Activated effector memory CD4-positive, alpha-beta T cell treated with Interleukin-2 at 50 U/mL for 16 hours (primary cell): ENCODE data around the gene EYS.

Experiments
- DNase-seq: peaks from one replicate; pipeline ENCODE4 v3.0.0-alpha.2; 2020

The EYS gene

DNA sequence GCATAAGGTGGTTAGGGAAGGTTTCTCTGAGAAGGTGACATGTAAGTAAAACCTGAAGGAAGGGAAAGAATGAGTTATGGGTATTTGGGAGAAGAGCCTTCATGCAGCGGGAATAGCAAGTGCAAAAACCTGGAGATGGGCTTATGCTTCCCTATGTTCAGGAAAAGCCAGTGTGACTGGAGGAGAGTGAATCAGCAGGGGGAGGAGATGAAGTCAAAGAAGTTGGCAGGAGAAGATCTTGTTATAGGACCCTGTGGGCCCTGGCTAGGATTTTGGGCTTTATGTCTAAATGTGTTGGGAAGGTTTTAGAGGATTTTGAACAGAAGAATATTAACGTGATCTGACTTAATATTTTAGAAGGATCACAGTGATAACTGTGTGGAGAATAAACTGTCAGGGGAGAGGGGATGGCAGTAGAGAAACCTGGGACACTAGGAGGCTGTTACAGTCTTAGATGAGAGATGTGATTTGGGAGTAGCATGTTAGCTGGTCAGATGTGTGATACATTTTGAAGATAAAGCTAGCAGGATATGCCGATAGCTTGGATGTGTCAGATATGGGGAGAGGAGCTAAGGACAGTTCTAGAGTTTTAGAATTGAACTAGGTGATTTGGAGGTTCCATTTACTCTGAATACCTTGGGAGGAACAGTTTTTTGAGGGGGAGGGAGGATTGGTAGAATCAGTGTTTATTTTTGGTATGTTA is 2030.5 kb downstream of the EYS start:
- DNase-seq, result no peak

DNA sequence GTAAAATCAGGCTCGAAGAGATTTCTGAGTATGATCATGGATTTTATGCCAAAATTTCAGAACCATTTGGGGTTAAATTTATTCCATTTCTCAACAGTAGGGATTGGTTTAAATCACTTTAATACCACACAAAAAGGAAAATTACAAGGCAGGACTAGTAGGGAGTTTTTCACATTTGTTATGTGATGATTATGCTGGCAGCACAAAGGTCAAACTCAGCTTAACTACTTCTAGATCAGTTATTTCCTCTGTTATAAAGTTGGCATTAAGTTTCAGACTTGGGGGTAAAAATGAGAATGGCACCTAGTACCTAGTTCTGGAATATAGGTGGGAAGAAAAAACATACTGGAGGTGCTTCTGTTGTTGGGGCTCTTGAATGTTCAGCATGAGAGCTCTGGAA is 2031.9 kb downstream of the EYS start:
- no peak for DNase-seq

DNA sequence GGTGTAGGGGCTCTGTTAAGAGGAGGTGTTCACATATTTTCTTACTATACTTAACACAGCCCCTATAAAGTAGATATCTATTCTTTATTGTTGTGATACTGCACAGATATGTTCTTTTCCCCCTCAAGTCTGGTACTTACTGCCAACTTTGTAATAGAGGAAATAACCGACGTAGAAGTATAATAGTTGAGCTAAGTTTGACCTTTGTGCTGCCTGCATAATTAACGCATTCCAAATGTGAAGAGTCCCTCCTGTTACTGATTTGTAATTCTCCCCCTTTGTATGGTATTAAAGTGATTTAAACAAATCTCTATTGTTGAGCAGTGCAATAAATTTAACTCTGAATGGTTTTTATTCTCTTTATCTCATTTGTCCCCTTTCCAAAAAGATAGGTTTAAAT is 2032.4 kb downstream of the EYS start:
- DNase-seq, result no peak

DNA sequence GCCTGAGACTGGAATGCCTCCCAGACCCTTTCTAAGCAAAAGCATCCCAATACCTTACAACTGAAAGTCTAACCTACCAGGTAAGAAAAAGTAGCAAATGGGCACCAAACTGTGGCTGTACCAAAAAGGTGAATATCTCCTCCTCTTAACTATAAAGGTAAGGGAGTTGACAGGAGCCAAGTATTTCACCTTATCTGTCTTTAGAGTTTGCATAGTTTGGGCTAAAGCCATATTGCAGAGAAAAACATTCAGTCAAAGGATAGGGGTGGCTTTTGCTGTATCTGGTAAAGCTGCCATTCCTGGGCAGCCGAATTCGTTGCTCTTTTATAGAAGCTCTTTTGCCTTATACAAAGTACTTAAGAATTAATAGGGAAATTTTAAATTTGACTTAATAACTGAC is 2033.3 kb downstream of the EYS start:
- DNase-seq, result no peak

DNA sequence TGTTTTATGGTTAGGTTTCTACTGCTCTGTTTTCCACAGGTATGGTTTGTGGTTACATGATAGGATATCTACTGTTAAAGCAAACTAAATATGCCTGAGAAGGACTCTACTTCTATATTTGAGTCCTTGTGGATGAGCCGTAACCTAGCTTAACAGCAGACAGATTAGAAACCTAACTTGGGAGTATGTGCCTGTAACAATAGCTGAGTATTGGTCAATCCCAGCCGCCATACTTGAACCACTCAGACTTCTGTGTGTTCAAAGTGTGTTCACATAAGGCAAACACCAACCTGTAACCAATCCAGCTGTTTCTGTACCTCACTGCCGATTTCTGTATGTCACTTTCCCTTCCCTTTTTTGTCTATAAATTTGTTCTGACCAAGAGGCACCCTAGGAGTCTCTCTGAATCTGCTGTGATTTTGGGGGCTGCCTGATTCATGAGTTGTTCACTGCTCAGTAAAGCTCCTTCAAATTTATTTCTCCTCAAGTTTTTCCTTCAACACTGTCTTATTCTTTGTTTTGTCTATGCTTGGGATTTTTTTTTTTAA is 2034.4 kb downstream of the EYS start:
- no peak for DNase-seq

DNA sequence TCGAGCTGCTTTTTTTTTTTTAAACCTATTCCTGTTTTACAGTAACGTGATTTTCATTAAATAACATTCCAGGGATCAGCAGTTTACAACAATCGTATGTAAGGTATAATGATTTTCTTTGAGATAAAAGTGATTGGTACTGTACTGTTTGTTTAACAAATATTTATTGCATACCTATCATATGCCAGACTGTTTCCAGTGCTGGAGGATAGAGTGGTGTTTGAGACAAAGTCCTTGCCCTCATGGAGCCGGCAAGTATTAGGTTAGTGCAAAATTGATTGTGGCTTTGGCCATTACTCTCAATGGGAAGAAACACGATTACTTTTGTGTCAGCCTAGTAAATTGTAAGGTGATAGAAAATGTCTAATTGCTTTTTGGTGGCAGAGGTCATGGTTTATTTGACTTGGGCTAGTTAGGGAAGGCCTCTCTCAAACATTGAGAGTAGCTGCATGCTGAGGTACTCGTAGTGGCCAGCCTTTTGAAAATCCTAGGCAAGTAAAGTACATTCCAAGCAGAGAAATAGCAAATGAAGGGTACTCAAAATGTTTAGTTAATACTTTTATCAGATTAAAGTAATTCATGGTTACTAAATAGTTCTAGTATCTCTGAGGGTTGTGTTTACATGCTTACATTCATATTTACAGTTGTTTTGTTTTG is 2035.8 kb downstream of the EYS start:
- DNase-seq, result no peak
